Uterus (tissue), 4 donors: ENCODE data around the gene RSRP1. TPM values are rescaled to one million over a fixed set of nuclear protein-coding genes. Genes with fewer than 3 reads are reported as not detected.

ENCODE experiments used
- DNase-seq, 2 donors: peaks; one replicate each; pipeline ENCODE4 v3.0.0-alpha.2; 2019 to 2020
- H3K27ac ChIP-seq, 2 donors: fragments of 200-600 bp; sonication (generic); 1 replicate in 1 of 2; 2 replicates in 1 of 2; pipeline ENCODE4 v1.5.1; 2016 to 2018
- H3K27me3 ChIP-seq, 2 donors: fragments of 200-600 bp; sonication (generic); one replicate each; pipeline ENCODE4 v1.5.1; 2018 to 2019; ENCODE audit warnings: control low read depth in 1 of 2
- H3K36me3 ChIP-seq, 2 donors: fragments of 200-600 bp; sonication (generic); one replicate each; pipeline ENCODE4 v1.5.1; 2019; ENCODE audit warnings: control low read depth in 1 of 2
- H3K4me1 ChIP-seq, 2 donors: fragments of 200-600 bp; sonication (generic); one replicate each; pipeline ENCODE4 v1.5.1; 2018 to 2019; ENCODE audit warnings: control low read depth in 1 of 2
- H3K4me3 ChIP-seq, 2 donors: fragments of 200-600 bp; sonication (generic); 1 replicate in 1 of 2; 2 replicates in 1 of 2; pipeline ENCODE4 v1.5.1; 2018 to 2019; ENCODE audit warnings: mild to moderate bottlenecking in 1 of 2
- H3K9me3 ChIP-seq, 2 donors: fragments of 200-600 bp; sonication (generic); one replicate each; pipeline ENCODE4 v1.5.1; 2019; ENCODE audit warnings: control low read depth in 1 of 2
- POLR2A ChIP-seq, 2 donors: fragments of 450-650 bp; IDR thresholded peaks; one replicate each; pipeline ENCODE4 v1.6.1; 2016; ENCODE audit warnings: antibody characterized with exemption in 2 of 2, mild to moderate bottlenecking in 1 of 2, moderate library complexity in 1 of 2
- intact Hi-C: fragments of 100-400 bp; cut with DNase I; formaldehyde crosslinking; loops from one replicate; pipeline ENCODE4 v1.15.1; 2023; ENCODE audit warnings: low total_unique reads
- total RNA-seq, 4 donors: library from RNA; depleted of rRNA in 3 of 4; stranded (reverse); fragments of >200 nt in 3 of 4; gene quantifications; one replicate each; pipeline versions ENCODE4 v1.1.0 to v1.2.4, GENCODE V29; 2014 to 2023
- TF ChIP-seq, protein P1 (sequence below), 4 experiments: fragments of 200-600 bp in 2 of 4; fragments of 450-650 bp in 2 of 4; sonication (generic) in 2 of 4; IDR thresholded peaks; one replicate each; pipeline ENCODE4 v1.5.1; 2016 to 2019; ENCODE audit warnings: antibody characterized with exemption in 4 of 4, mild to moderate bottlenecking in 2 of 4, moderate library complexity in 1 of 4
- donor health status: DM: yes; HTN: yes; CAD: no.

RSRP1 gene
- total RNA-seq, 4 donors from 2014 or later = 103 to 232 (median 141) TPM

DNA sequence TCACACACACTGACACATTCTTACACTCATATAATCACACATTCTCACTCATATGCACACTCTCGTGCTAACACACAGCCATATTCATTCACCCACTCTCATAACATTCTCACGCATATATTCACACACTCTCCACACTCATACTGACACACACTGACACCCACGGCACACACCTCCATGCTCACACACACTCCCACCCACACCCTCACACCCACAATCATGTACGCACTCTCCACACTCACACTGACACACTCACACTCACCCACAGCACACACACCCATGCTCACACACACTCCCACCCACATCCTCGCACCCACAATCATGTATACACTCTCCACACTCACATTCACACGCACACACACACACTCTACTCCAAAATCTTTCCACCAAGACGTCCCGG lies 53.2 kb downstream of the RSRP1 start:
- DNase-seq = no peak
- Histone ChIP-seq H3K36me3 (no peaks in the 10 kb centered on the region), H3K27ac (no peak overlapping the region), H3K9me3 (no peaks in the 10 kb centered on the region), H3K4me3 (no peak overlapping the region), H3K27me3 (no peaks in the 10 kb centered on the region), H3K4me1 (no peaks in the 10 kb centered on the region)
- intact Hi-C loops = no loop called here
- TF ChIP-seq, protein P1, sequence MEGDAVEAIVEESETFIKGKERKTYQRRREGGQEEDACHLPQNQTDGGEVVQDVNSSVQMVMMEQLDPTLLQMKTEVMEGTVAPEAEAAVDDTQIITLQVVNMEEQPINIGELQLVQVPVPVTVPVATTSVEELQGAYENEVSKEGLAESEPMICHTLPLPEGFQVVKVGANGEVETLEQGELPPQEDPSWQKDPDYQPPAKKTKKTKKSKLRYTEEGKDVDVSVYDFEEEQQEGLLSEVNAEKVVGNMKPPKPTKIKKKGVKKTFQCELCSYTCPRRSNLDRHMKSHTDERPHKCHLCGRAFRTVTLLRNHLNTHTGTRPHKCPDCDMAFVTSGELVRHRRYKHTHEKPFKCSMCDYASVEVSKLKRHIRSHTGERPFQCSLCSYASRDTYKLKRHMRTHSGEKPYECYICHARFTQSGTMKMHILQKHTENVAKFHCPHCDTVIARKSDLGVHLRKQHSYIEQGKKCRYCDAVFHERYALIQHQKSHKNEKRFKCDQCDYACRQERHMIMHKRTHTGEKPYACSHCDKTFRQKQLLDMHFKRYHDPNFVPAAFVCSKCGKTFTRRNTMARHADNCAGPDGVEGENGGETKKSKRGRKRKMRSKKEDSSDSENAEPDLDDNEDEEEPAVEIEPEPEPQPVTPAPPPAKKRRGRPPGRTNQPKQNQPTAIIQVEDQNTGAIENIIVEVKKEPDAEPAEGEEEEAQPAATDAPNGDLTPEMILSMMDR (IDR thresholded peaks at IDR 0.05) = no peak
- TF ChIP-seq POLR2A (IDR thresholded peaks at IDR 0.05) = no peak

DNA sequence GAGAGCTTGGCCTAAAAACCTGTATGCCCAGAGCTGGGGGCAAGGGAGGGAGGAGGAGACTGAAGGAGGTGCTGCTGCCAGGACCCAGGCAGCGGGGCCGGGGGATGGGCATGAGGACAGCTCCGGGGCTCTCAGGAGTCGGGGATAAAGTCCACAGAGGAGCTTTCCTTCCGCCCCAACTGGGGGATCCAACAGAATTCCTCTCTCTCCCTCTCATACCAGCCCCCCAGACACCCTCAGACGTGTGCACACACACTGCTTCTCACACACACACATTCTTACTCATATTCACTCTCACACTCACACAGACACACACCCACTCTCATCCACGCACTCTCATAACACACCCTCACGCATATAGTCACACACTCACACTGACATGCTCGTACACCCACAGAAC lies 54.0 kb downstream of the RSRP1 start:
- Histone ChIP-seq H3K9me3 (no peaks in the 10 kb centered on the region), H3K4me1 (no peaks in the 10 kb centered on the region), H3K36me3 (no peaks in the 10 kb centered on the region), H3K27me3 (no peaks in the 10 kb centered on the region), H3K27ac (no peak overlapping the region), H3K4me3 (no peak overlapping the region)
- no peak for TF ChIP-seq POLR2A (IDR thresholded peaks at IDR 0.05)
- TF ChIP-seq, protein P1 (IDR thresholded peaks at IDR 0.05) = no peak
- no peak for DNase-seq
- intact Hi-C loops = no loop called here

Other genes with a start within 250 kb of the RSRP1 start
- 10 to 100 TPM; 45.3 to 52.1 (median 47.9) TPM for gene SYF2, start 15.0 kb downstream of the RSRP1 start, total RNA-seq
- 1 to 10 TPM in 1 of 4 donors, not detected in 3; 1.5 TPM for gene RHD, start 25.1 kb upstream of the RSRP1 start, total RNA-seq
- 10 to 100 TPM; 15.6 to 92.4 (median 66.7) TPM for gene TMEM50A, start 90.9 kb upstream of the RSRP1 start, total RNA-seq
- gene RHCE, start 173.4 kb upstream of the RSRP1 start, total RNA-seq = under 1 TPM in 1 of 4 donors, not detected in 3; 0.41 TPM
- gene MACO1, start 183.4 kb upstream of the RSRP1 start, total RNA-seq = 10 to 100 TPM; 15.4 to 26.8 (median 20.2) TPM